RWPE1 (cell line): ENCODE measurements around the gene RRAD.

Experiments used
- CTCF ChIA-PET: fragments of 350-600 bp; sonication (Branson Sonifier 250); formaldehyde crosslinking; extraction: SDS; loops from one replicate; lab custom pipeline; 2021; lab: Yijun Ruan, JAX
- POLR2A ChIA-PET: fragments of 400-600 bp; formaldehyde crosslinking; extraction: SDS; loops from one replicate; lab custom pipeline; 2020; ENCODE audit warnings: antibody characterized with exemption; ENCODE audit not compliant: low non-redundant PET; lab: Yijun Ruan, JAX
- DNase-seq: peaks from one replicate; pipeline ENCODE4 v3.0.0; 2012; ENCODE audit warnings: low spot score
- H3K27ac ChIP-seq: fragments of 450-650 bp; 2 replicates; pipeline ENCODE4 v1.5.1; 2017
- CTCF ChIP-seq: fragments of 450-650 bp; conservative IDR thresholded peaks from 2 replicates; pipeline ENCODE4 v1.5.1; 2017; ENCODE audit warnings: low read depth, mild to moderate bottlenecking

Gene RRAD

GRCh38 chr16:66905633-66906539 is 19.4 kb downstream of the RRAD start:
- CTCF ChIA-PET, result interaction anchor here (2.8 kb wide), 1 partner anchor 11 kb away, joined by 23 read pairs; no protein-coding TSS in a partner anchor
- no peak for TF ChIP-seq CTCF
- peak; percentile 64 for DNase-seq
- no peak overlapping the region for H3K27ac ChIP-seq
- POLR2A ChIA-PET, result no interaction called here

GRCh38 chr16:66904846-66905632 is 20.3 kb downstream of the RRAD start:
- POLR2A ChIA-PET, result no interaction called here
- no peak for TF ChIP-seq CTCF
- 0 out of 2 replicates have a peak overlapping the region, but pooled peaks have one; percentile 5 for H3K27ac ChIP-seq
- CTCF ChIA-PET, result interaction anchor here (2.8 kb wide), 1 partner anchor 10 kb away, joined by 23 read pairs; no protein-coding TSS in a partner anchor
- DNase-seq, result no peak

GRCh38 chr16:66904428-66904845 is 20.9 kb downstream of the RRAD start:
- POLR2A ChIA-PET, result no interaction called here
- DNase-seq, result no peak

GRCh38 chr16:66903544-66904427 is 21.5 kb downstream of the RRAD start:
- H3K27ac ChIP-seq, result no peak overlapping the region
- TF ChIP-seq CTCF, result no peak
- no peak for DNase-seq
- POLR2A ChIA-PET, result no interaction called here
- CTCF ChIA-PET, result interaction anchor here (2.8 kb wide), 1 partner anchor 9 kb away, joined by 23 read pairs; no protein-coding TSS in a partner anchor

More at GRCh38 chr16:66904428-66904845, 20.9 kb downstream of the RRAD start:
- no peak overlapping the region for H3K27ac ChIP-seq
- TF ChIP-seq CTCF, result no peak
- CTCF ChIA-PET, result interaction anchor here (2.8 kb wide), 1 partner anchor 9 kb away, joined by 23 read pairs; no protein-coding TSS in a partner anchor

GRCh38 chr16:66902648-66903543 is 22.4 kb downstream of the RRAD start:
- TF ChIP-seq CTCF, result no peak
- ChIA-PET CTCF (interaction anchor here (2.8 kb wide), 1 partner anchor 8 kb away, joined by 23 read pairs; no protein-coding TSS in a partner anchor), POLR2A (no interaction called here)
- no peak overlapping the region for H3K27ac ChIP-seq
- no peak for DNase-seq
